HepG2 (cell line): ENCODE results near the gene HRG. TPM values are rescaled to one million over a fixed set of nuclear protein-coding genes. Genes with fewer than 3 reads are reported as not detected.

Experiments
- CREB1 ChIP-seq, 2 experiments: fragments of 450-650 bp in 1 of 2; IDR thresholded peaks; 2 replicates each; pipeline ENCODE4 v1.6.1; 2016 to 2017; ENCODE audit warnings: control low read depth in 1 of 2, mild to moderate bottlenecking in 1 of 2, missing compliant biosample characterization in 1 of 2, missing genetic modification characterization in 1 of 2
- EP300 ChIP-seq, 3 experiments: sonication (generic) in 1 of 3; formaldehyde crosslinking in 1 of 3; IDR thresholded peaks; 2 replicates each; pipeline versions ENCODE4 v1.5.1 to v1.6.1; 2011 to 2020; ENCODE audit warnings: low read depth in 2 of 3, low read length in 2 of 3, borderline replicate concordance in 1 of 3, improper control_type of control experiment in 1 of 3, mild to moderate bottlenecking in 1 of 3, missing genetic modification reagents in 1 of 3, moderate library complexity in 1 of 3
- FOXA1 ChIP-seq, 2 experiments: fragments of 450-650 bp in 1 of 2; sonication (generic) in 1 of 2; formaldehyde crosslinking in 1 of 2; IDR thresholded peaks; 2 replicates each; pipeline versions ENCODE4 v1.4.0 to v1.6.1; 2016 to 2020; ENCODE audit warnings: missing genetic modification reagents in 1 of 2
- HDAC2 ChIP-seq: sonication (generic); formaldehyde crosslinking; IDR thresholded peaks from 2 replicates; pipeline ENCODE4 v1.4.0; 2020; ENCODE audit warnings: missing genetic modification reagents
- ISL2 ChIP-seq: sonication (generic); formaldehyde crosslinking; IDR thresholded peaks from 2 replicates; pipeline ENCODE4 v1.5.0; 2020; ENCODE audit warnings: missing genetic modification reagents
- MEF2D ChIP-seq: sonication (generic); formaldehyde crosslinking; IDR thresholded peaks from 2 replicates; pipeline ENCODE4 v1.5.1; 2020; ENCODE audit warnings: mild to moderate bottlenecking, missing genetic modification reagents
- NCOA2 ChIP-seq: sonication (generic); formaldehyde crosslinking; IDR thresholded peaks from 2 replicates; pipeline ENCODE4 v1.8.0; 2022; ENCODE audit warnings: inconsistent platforms
- NCOR1 ChIP-seq: fragments of 200-600 bp; sonication (generic); IDR thresholded peaks from 2 replicates; pipeline ENCODE4 v1.7.0; 2017; ENCODE audit warnings: antibody characterized with exemption, low read length, borderline replicate concordance
- NR2F2 ChIP-seq: IDR thresholded peaks from 2 replicates; pipeline ENCODE4 v1.6.1; 2012; ENCODE audit warnings: low read depth, inconsistent platforms, borderline replicate concordance
- PITX1 ChIP-seq: sonication (generic); formaldehyde crosslinking; IDR thresholded peaks from 2 replicates; pipeline ENCODE4 v1.5.1; 2020; ENCODE audit warnings: mild to moderate bottlenecking, missing genetic modification reagents
- RFXAP ChIP-seq: sonication (generic); formaldehyde crosslinking; IDR thresholded peaks from 2 replicates; pipeline ENCODE4 v1.4.0; 2020; ENCODE audit warnings: missing genetic modification reagents, borderline replicate concordance
- SMC3 ChIP-seq: IDR thresholded peaks from 2 replicates; pipeline ENCODE4 v1.6.1; 2011; ENCODE audit warnings: low read length, improper control_type of control experiment
- STAG1 ChIP-seq: sonication (generic); formaldehyde crosslinking; IDR thresholded peaks from 2 replicates; pipeline ENCODE4 v1.4.0; 2020; ENCODE audit warnings: missing genetic modification reagents
- ZFP36L1 ChIP-seq: sonication (generic); formaldehyde crosslinking; IDR thresholded peaks from 2 replicates; pipeline ENCODE4 v1.8.0; 2022; ENCODE audit warnings: mild to moderate bottlenecking, missing genetic modification reagents, moderate library complexity
- ZMYM3 ChIP-seq: sonication (generic); formaldehyde crosslinking; IDR thresholded peaks from 2 replicates; pipeline ENCODE4 v1.5.1; 2020; ENCODE audit warnings: mild to moderate bottlenecking, missing genetic modification reagents
- ZNF263 ChIP-seq: sonication (generic); formaldehyde crosslinking; IDR thresholded peaks from 2 replicates; pipeline ENCODE4 v1.4.0; 2020; ENCODE audit warnings: missing genetic modification reagents
- ZNF281 ChIP-seq: sonication (generic); formaldehyde crosslinking; IDR thresholded peaks from 2 replicates; pipeline ENCODE4 v1.4.0; 2020; ENCODE audit warnings: missing genetic modification reagents, borderline replicate concordance
- ZNF766 ChIP-seq: sonication (generic); formaldehyde crosslinking; IDR thresholded peaks from 2 replicates; pipeline ENCODE4 v1.5.0; 2020; ENCODE audit warnings: missing genetic modification reagents, borderline replicate concordance
- ZNF788 ChIP-seq: sonication (generic); formaldehyde crosslinking; IDR thresholded peaks from 2 replicates; pipeline ENCODE4 v1.5.0; 2020; ENCODE audit warnings: mild to moderate bottlenecking, missing genetic modification reagents, borderline replicate concordance
- polyA plus RNA-seq, 8 experiments: library from polyadenylated mRNA; depleted of rRNA in 3 of 8; stranded (reverse) in 7 of 8; unstranded in 1 of 8; fragments of >200 nt; fragmentation: Illumina TruSeq in 4 of 8; extraction: Trizol in 4 of 8; gene quantifications; 2 replicates each; pipeline versions ENCODE4 v1.2.1 to v1.2.3, GENCODE V29; 2011 to 2016; ENCODE audit warnings: low read depth in 4 of 8, missing spikeins in 1 of 8, mixed read lengths in 1 of 8; ENCODE audit not compliant: insufficient read depth in 1 of 8
- total RNA-seq, 5 experiments: library from RNA; depleted of rRNA; stranded (reverse); fragments of >200 nt; fragmentation: Illumina TruSeq; extraction: Trizol; gene quantifications; 2 replicates each; pipeline ENCODE4 v1.2.3, GENCODE V29; 2016; ENCODE audit warnings: low read depth in 1 of 5
- TF ChIP-seq, protein P1 (sequence below): sonication (generic); formaldehyde crosslinking; IDR thresholded peaks from 2 replicates; pipeline ENCODE4 v1.4.0; 2020; ENCODE audit warnings: missing genetic modification reagents, borderline replicate concordance
- TF ChIP-seq, protein P2 (sequence below): sonication (generic); formaldehyde crosslinking; IDR thresholded peaks from 2 replicates; pipeline ENCODE4 v1.5.0; 2020; ENCODE audit warnings: mild to moderate bottlenecking, missing genetic modification reagents, borderline replicate concordance

Gene HRG
- total and polyA plus RNA-seq, 2 of the 13 experiments (the other 11 are each of a cell fraction or from before 2014, with no cell fraction given): 0.09 to 0.11 TPM

DNA sequence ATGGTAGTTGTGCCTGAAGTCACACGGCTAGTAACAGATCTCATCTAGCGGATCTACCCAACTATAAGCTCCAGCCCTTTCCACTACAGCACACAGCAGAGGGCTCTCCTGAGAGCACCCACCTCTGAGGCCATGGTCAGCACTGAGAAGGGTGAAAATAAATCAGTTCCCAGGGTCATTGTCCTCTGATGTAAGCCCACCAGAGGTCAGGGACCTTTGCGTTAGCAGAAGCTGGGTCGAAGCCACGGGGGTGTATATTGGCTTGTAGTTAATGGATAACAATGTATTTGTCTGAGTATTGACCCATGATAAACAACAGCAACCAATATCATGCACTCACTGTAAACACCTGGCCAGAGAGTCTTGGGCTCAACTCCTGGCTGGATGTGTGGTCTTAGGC is 31.6 kb upstream of the HRG start (continued):
- 0 out of 2 replicates have a peak, but pooled peaks have one; percentile 5 for TF ChIP-seq CREB1 (IDR thresholded peaks at IDR 0.05)
- peak; percentile 72 for TF ChIP-seq CREB1 (CRISPR knock-in tag; IDR thresholded peaks at IDR 0.05)
- TF ChIP-seq ZNF263: 0 out of 2 replicates have a peak, but pooled peaks have one; percentile 26
- TF ChIP-seq FOXA1 (IDR thresholded peaks at IDR 0.05): peak; percentile 84
- TF ChIP-seq FOXA1 (CRISPR knock-in tag; IDR thresholded peaks at IDR 0.05): peak; percentile 57
- peak; percentile 93 for TF ChIP-seq MEF2D
- TF ChIP-seq NCOR1: peak; percentile 79; the same call in 1 of the 2 replicates
- TF ChIP-seq, protein P1, sequence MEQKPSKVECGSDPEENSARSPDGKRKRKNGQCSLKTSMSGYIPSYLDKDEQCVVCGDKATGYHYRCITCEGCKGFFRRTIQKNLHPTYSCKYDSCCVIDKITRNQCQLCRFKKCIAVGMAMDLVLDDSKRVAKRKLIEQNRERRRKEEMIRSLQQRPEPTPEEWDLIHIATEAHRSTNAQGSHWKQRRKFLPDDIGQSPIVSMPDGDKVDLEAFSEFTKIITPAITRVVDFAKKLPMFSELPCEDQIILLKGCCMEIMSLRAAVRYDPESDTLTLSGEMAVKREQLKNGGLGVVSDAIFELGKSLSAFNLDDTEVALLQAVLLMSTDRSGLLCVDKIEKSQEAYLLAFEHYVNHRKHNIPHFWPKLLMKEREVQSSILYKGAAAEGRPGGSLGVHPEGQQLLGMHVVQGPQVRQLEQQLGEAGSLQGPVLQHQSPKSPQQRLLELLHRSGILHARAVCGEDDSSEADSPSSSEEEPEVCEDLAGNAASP: peak; percentile 76; the same call in 1 of the 2 replicates
- TF ChIP-seq ZNF281: peak; percentile 53; the same call in 1 of the 2 replicates
- peak; percentile 79; the same call in 1 of the 2 replicates for TF ChIP-seq ZNF766 (CRISPR knock-in tag)
- peak; percentile 57; the same call in 1 of the 2 replicates for TF ChIP-seq RFXAP (CRISPR knock-in tag)
- peak; percentile 40; the same call in 1 of the 2 replicates for TF ChIP-seq ZMYM3
- peak; percentile 74; the same call in 1 of the 2 replicates for TF ChIP-seq ISL2 (CRISPR knock-in tag)
- peak; percentile 98 for TF ChIP-seq NR2F2
- TF ChIP-seq SMC3: peak; percentile 68; the same call in 1 of the 2 replicates
- peak in 1 of 2 experiments; percentile 81; a peak in 2 of 4 replicates for TF ChIP-seq EP300 (IDR thresholded peaks at IDR 0.05; ENCODE audit: low read depth in 2 of 2, low read length in 2 of 2)
- TF ChIP-seq EP300 (CRISPR knock-in tag; IDR thresholded peaks at IDR 0.05; ENCODE audit: borderline replicate concordance): peak; percentile 43; the same call in 1 of the 2 replicates
- peak; percentile 53 for TF ChIP-seq STAG1 (CRISPR knock-in tag)
- TF ChIP-seq, protein P2, sequence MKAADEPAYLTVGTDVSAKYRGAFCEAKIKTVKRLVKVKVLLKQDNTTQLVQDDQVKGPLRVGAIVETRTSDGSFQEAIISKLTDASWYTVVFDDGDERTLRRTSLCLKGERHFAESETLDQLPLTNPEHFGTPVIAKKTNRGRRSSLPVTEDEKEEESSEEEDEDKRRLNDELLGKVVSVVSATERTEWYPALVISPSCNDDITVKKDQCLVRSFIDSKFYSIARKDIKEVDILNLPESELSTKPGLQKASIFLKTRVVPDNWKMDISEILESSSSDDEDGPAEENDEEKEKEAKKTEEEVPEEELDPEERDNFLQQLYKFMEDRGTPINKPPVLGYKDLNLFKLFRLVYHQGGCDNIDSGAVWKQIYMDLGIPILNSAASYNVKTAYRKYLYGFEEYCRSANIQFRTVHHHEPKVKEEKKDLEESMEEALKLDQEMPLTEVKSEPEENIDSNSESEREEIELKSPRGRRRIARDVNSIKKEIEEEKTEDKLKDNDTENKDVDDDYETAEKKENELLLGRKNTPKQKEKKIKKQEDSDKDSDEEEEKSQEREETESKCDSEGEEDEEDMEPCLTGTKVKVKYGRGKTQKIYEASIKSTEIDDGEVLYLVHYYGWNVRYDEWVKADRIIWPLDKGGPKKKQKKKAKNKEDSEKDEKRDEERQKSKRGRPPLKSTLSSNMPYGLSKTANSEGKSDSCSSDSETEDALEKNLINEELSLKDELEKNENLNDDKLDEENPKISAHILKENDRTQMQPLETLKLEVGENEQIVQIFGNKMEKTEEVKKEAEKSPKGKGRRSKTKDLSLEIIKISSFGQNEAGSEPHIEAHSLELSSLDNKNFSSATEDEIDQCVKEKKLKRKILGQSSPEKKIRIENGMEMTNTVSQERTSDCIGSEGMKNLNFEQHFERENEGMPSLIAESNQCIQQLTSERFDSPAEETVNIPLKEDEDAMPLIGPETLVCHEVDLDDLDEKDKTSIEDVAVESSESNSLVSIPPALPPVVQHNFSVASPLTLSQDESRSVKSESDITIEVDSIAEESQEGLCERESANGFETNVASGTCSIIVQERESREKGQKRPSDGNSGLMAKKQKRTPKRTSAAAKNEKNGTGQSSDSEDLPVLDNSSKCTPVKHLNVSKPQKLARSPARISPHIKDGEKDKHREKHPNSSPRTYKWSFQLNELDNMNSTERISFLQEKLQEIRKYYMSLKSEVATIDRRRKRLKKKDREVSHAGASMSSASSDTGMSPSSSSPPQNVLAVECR: peak; percentile 47; the same call in 1 of the 2 replicates
- TF ChIP-seq HDAC2 (CRISPR knock-in tag): peak; percentile 97
- peak; percentile 86 for TF ChIP-seq NCOA2 (CRISPR knock-in tag)
- 0 out of 2 replicates have a peak, but pooled peaks have one; percentile 62 for TF ChIP-seq ZFP36L1 (CRISPR knock-in tag)
- peak; percentile 88 for TF ChIP-seq PITX1
- TF ChIP-seq ZNF788 (CRISPR knock-in tag): peak; percentile 45; the same call in 1 of the 2 replicates
